HEK293 (cell line): ENCODE data around the gene ATP6V0E2.
A peak's percentile ranks its signal among the peaks of the same experiment; 100 is the strongest.

Experiments used
- GLIS2 ChIP-seq: fragments of 450-650 bp; formaldehyde crosslinking; IDR thresholded peaks from 2 replicates; pipeline ENCODE4 v1.5.1; 2016; ENCODE audit warnings: missing biosample characterization, missing genetic modification characterization
- HIC1 ChIP-seq: fragments of 450-650 bp; formaldehyde crosslinking; IDR thresholded peaks from 2 replicates; pipeline ENCODE4 v1.5.1; 2016; ENCODE audit warnings: missing biosample characterization, missing genetic modification characterization
- HOXC10 ChIP-seq: sonication (generic); formaldehyde crosslinking; IDR thresholded peaks from 2 replicates; pipeline ENCODE4 v1.8.1; 2023; ENCODE audit warnings: mild to moderate bottlenecking, missing genetic modification reagents
- PATZ1 ChIP-seq: fragments of 450-650 bp; formaldehyde crosslinking; IDR thresholded peaks from 2 replicates; pipeline ENCODE4 v1.5.1; 2016; ENCODE audit warnings: missing biosample characterization, missing genetic modification characterization
- PRDM4 ChIP-seq: fragments of 450-650 bp; formaldehyde crosslinking; IDR thresholded peaks from 2 replicates; pipeline ENCODE4 v1.5.1; 2017; ENCODE audit warnings: missing biosample characterization, missing genetic modification characterization
- SP7 ChIP-seq: fragments of 450-650 bp; formaldehyde crosslinking; IDR thresholded peaks from 2 replicates; pipeline ENCODE4 v1.5.1; 2016; ENCODE audit warnings: missing biosample characterization, missing genetic modification characterization
- TRIM28 ChIP-seq: IDR thresholded peaks from 2 replicates; pipeline ENCODE4 v1.6.1; 2011; ENCODE audit warnings: low read length, control low read depth, borderline replicate concordance
- ZBTB8A ChIP-seq: fragments of 450-650 bp; formaldehyde crosslinking; IDR thresholded peaks from 2 replicates; pipeline ENCODE4 v1.5.1; 2016; ENCODE audit warnings: missing biosample characterization, missing genetic modification characterization
- ZIC2 ChIP-seq: fragments of 450-650 bp; formaldehyde crosslinking; IDR thresholded peaks from 2 replicates; pipeline ENCODE4 v1.5.1; 2016; ENCODE audit warnings: missing biosample characterization, missing genetic modification characterization
- ZNF169 ChIP-seq: fragments of 450-650 bp; formaldehyde crosslinking; IDR thresholded peaks from 2 replicates; pipeline ENCODE4 v1.5.1; 2016; ENCODE audit warnings: missing biosample characterization, missing genetic modification characterization
- ZNF19 ChIP-seq: fragments of 450-650 bp; formaldehyde crosslinking; IDR thresholded peaks from 2 replicates; pipeline ENCODE4; 2016; ENCODE audit warnings: missing biosample characterization, missing genetic modification characterization, low read depth
- ZNF2 ChIP-seq: fragments of 450-650 bp; formaldehyde crosslinking; IDR thresholded peaks from 2 replicates; pipeline ENCODE4 v1.5.1; 2016; ENCODE audit warnings: missing biosample characterization, missing genetic modification characterization
- ZNF214 ChIP-seq: fragments of 450-650 bp; formaldehyde crosslinking; IDR thresholded peaks from 2 replicates; pipeline ENCODE4 v1.5.1; 2017; ENCODE audit warnings: missing biosample characterization, mild to moderate bottlenecking, missing genetic modification characterization, borderline replicate concordance
- ZNF266 ChIP-seq: fragments of 450-650 bp; formaldehyde crosslinking; IDR thresholded peaks from 2 replicates; pipeline ENCODE4 v1.5.1; 2016; ENCODE audit warnings: missing biosample characterization, missing genetic modification characterization, low read depth
- ZNF280C ChIP-seq: fragments of 450-650 bp; formaldehyde crosslinking; IDR thresholded peaks from 2 replicates; pipeline ENCODE4 v1.5.1; 2016; ENCODE audit warnings: missing biosample characterization, missing genetic modification characterization
- ZNF341 ChIP-seq: fragments of 450-650 bp; formaldehyde crosslinking; IDR thresholded peaks from 2 replicates; pipeline ENCODE4; 2016; ENCODE audit warnings: low read depth, missing biosample characterization, missing genetic modification characterization
- ZNF350 ChIP-seq: fragments of 450-650 bp; formaldehyde crosslinking; IDR thresholded peaks from 2 replicates; pipeline ENCODE4 v1.5.0; 2017; ENCODE audit warnings: missing biosample characterization, mild to moderate bottlenecking, missing genetic modification characterization
- ZNF362 ChIP-seq: fragments of 450-650 bp; formaldehyde crosslinking; IDR thresholded peaks from 2 replicates; pipeline ENCODE4 v1.5.1; 2016; ENCODE audit warnings: missing biosample characterization, missing genetic modification characterization
- ZNF37A ChIP-seq: fragments of 450-650 bp; IDR thresholded peaks from 2 replicates; pipeline ENCODE4 v1.5.1; 2018; ENCODE audit warnings: missing biosample characterization, missing genetic modification characterization
- ZNF394 ChIP-seq: fragments of 450-650 bp; formaldehyde crosslinking; IDR thresholded peaks from 2 replicates; pipeline ENCODE4 v1.5.1; 2016; ENCODE audit warnings: missing biosample characterization, missing genetic modification characterization, mild to moderate bottlenecking, moderate library complexity, borderline replicate concordance
- ZNF404 ChIP-seq: fragments of 450-650 bp; formaldehyde crosslinking; IDR thresholded peaks from 2 replicates; pipeline ENCODE4 v1.5.1; 2017; ENCODE audit warnings: missing biosample characterization, missing genetic modification characterization
- ZNF596 ChIP-seq: fragments of 450-650 bp; IDR thresholded peaks from 2 replicates; pipeline ENCODE4 v1.5.0; 2018; ENCODE audit warnings: missing biosample characterization, mild to moderate bottlenecking, missing genetic modification characterization, moderate library complexity
- ZNF639 ChIP-seq: fragments of 450-650 bp; formaldehyde crosslinking; IDR thresholded peaks from 2 replicates; pipeline ENCODE4 v1.5.1; 2016; ENCODE audit warnings: missing biosample characterization, missing genetic modification characterization
- ZNF654 ChIP-seq: fragments of 450-650 bp; formaldehyde crosslinking; IDR thresholded peaks from 2 replicates; pipeline ENCODE4 v1.5.1; 2016; ENCODE audit warnings: low read depth, missing biosample characterization, missing genetic modification characterization
- ZNF792 ChIP-seq: fragments of 450-650 bp; formaldehyde crosslinking; IDR thresholded peaks from 2 replicates; pipeline ENCODE4 v1.5.1; 2016; ENCODE audit warnings: missing biosample characterization, missing genetic modification characterization
- ZSCAN5A ChIP-seq: fragments of 450-650 bp; formaldehyde crosslinking; IDR thresholded peaks from 2 replicates; pipeline ENCODE4 v1.5.1; 2016; ENCODE audit warnings: missing biosample characterization, missing genetic modification characterization

ATP6V0E2 gene

GRCh38 chr7:149873970-149874643 lies 338 bp downstream of the ATP6V0E2 start (continued):
- TF ChIP-seq ZNF280C (no peak), ZNF214 (tag by site-specific recombination) (no peak), ZNF394 (tag by site-specific recombination) (peak; percentile 29; the same call in 1 of the 2 replicates), HOXC10 (CRISPR knock-in tag) (no peak), ZNF169 (no peak), ZNF19 (tag by site-specific recombination) (no peak), ZSCAN5A (tag by site-specific recombination) (no peak), ZNF639 (tag by site-specific recombination) (no peak), SP7 (tag by site-specific recombination) (peak; percentile 48; the same call in 1 of the 2 replicates), ZNF792 (tag by site-specific recombination) (no peak), ZNF341 (tag by site-specific recombination) (no peak), HIC1 (tag by site-specific recombination) (peak; percentile 86), ZIC2 (peak; percentile 92), PATZ1 (tag by site-specific recombination) (peak; percentile 67), ZNF37A (tag by site-specific recombination) (no peak), TRIM28 (peak; percentile 63; the same call in 1 of the 2 replicates), ZNF404 (no peak), GLIS2 (tag by site-specific recombination) (peak; percentile 84), PRDM4 (tag by site-specific recombination) (no peak), ZNF596 (no peak), ZNF266 (tag by site-specific recombination) (no peak), ZNF362 (no peak), ZNF2 (peak; percentile 69), ZNF350 (no peak), ZBTB8A (tag by site-specific recombination) (peak; percentile 97), ZNF654 (tag by site-specific recombination) (no peak)
